H1 (cell line): ENCODE measurements around the gene SATB2. TPM values are rescaled to one million over a fixed set of nuclear protein-coding genes. Genes with fewer than 3 reads are reported as not detected.

ENCODE experiments used
- CTCF ChIA-PET: fragments of 300-600 bp; sonication (Branson Sonifier 250); formaldehyde crosslinking; loops from one replicate; lab custom pipeline; 2021; ENCODE audit not compliant: partially characterized antibody; lab: Charles Lee
- POLR2A ChIA-PET: fragments of 300-600 bp; sonication (Branson Sonifier 250); formaldehyde crosslinking; loops from one replicate; lab custom pipeline; 2021; ENCODE audit warnings: inconsistent platforms; ENCODE audit not compliant: partially characterized antibody; lab: Charles Lee
- DNase-seq, 2 experiments: peaks; one replicate each; pipeline versions ENCODE4 v3.0.0 to v3.0.0-alpha.2; 2010 to 2022; ENCODE audit warnings: low spot score in 2 of 2, low read depth in 1 of 2, mixed read lengths in 1 of 2
- FAIRE-seq: peaks from 2 replicates; lab custom pipeline; 2011; peaks lifted over from hg19 to GRCh38; lab: Jason Lieb, UNC
- H2AFZ ChIP-seq: 2 replicates; pipeline ENCODE4 v1.8.1; 2012; ENCODE audit warnings: low read length, inconsistent platforms
- H2AK5ac ChIP-seq: 2 replicates; pipeline ENCODE4 v1.6.1; 2013; ENCODE audit warnings: low read depth, low read length
- H2BK120ac ChIP-seq: replicated peaks from 2 replicates; pipeline ENCODE3; 2013; ENCODE audit warnings: low read depth, low read length, inconsistent platforms
- H2BK12ac ChIP-seq: 2 replicates; pipeline ENCODE4 v1.6.1; 2013; ENCODE audit warnings: low read depth, low read length
- H2BK15ac ChIP-seq: 2 replicates; pipeline ENCODE4 v1.6.1; 2013; ENCODE audit warnings: low read length
- H2BK20ac ChIP-seq: 2 replicates; pipeline ENCODE4 v1.6.1; 2013; ENCODE audit warnings: low read length
- H2BK5ac ChIP-seq: 2 replicates; pipeline ENCODE4 v1.6.1; 2013; ENCODE audit warnings: low read depth, low read length
- H3K14ac ChIP-seq: 2 replicates; pipeline ENCODE4 v1.6.1; 2013; ENCODE audit warnings: inconsistent platforms; ENCODE audit not compliant: insufficient read length
- H3K18ac ChIP-seq: 2 replicates; pipeline ENCODE4 v1.6.1; 2013; ENCODE audit warnings: low read length; ENCODE audit errors: extremely low read depth
- H3K23ac ChIP-seq: 2 replicates; pipeline ENCODE4 v1.6.1; 2013; ENCODE audit warnings: inconsistent platforms; ENCODE audit not compliant: insufficient read length
- H3K23me2 ChIP-seq: 2 replicates; pipeline ENCODE4 v1.6.1; 2013; ENCODE audit warnings: low read depth, low read length
- H3K27ac ChIP-seq: 2 replicates; pipeline ENCODE4 v1.6.1; 2011; ENCODE audit warnings: low read depth, low read length, inconsistent platforms
- H3K27me3 ChIP-seq, 4 experiments: replicated peaks in 1 of 4; 1 replicate in 1 of 4; 2 replicates in 3 of 4; pipeline versions ENCODE4 v1.6.1 to v1.8.1; 2011 to 2013; ENCODE audit warnings: low read length in 3 of 4, mild to moderate bottlenecking in 3 of 4, inconsistent platforms in 2 of 4, mixed read lengths in 2 of 4, moderate library complexity in 1 of 4; ENCODE audit not compliant: control insufficient read depth in 3 of 4, insufficient read depth in 3 of 4; ENCODE audit errors: extremely low read depth in 1 of 4
- H3K36me3 ChIP-seq, 4 experiments: 2 replicates each; pipeline versions ENCODE4 v1.6.1 to v1.8.1; 2011 to 2013; ENCODE audit warnings: mild to moderate bottlenecking in 4 of 4, low read length in 3 of 4, moderate library complexity in 2 of 4, control low read depth in 1 of 4, inconsistent platforms in 1 of 4; ENCODE audit not compliant: insufficient read depth in 4 of 4, control insufficient read depth in 2 of 4
- H3K4ac ChIP-seq: replicated peaks from 2 replicates; pipeline ENCODE3; 2013; ENCODE audit warnings: low read length, low read depth, mixed read lengths, inconsistent platforms; ENCODE audit not compliant: insufficient read length
- H3K4me1 ChIP-seq, 4 experiments: replicated peaks in 1 of 4; 1 replicate in 1 of 4; 2 replicates in 3 of 4; pipeline versions ENCODE4 v1.6.1 to v1.8.1; 2011 to 2013; ENCODE audit warnings: low read length in 3 of 4, inconsistent platforms in 2 of 4, mixed read lengths in 1 of 4; ENCODE audit not compliant: insufficient read depth in 4 of 4, control insufficient read depth in 3 of 4
- H3K4me2 ChIP-seq, 2 experiments: 2 replicates each; pipeline versions ENCODE4 v1.6.1 to v1.8.1; 2011 to 2013; ENCODE audit warnings: low read depth in 2 of 2, low read length in 2 of 2, control low read depth in 1 of 2, inconsistent platforms in 1 of 2, mild to moderate bottlenecking in 1 of 2; ENCODE audit not compliant: insufficient read depth in 1 of 2
- H3K4me3 ChIP-seq, 4 experiments: fragments of 200-600, 300-600 bp in 1 of 4; sonication (generic), shearing (Covaris generic), sonication (Bioruptor Twin) in 1 of 4; 2 replicates each; pipeline versions ENCODE4 v1.5.1 to v1.8.1; 2011 to 2016; ENCODE audit warnings: low read length in 4 of 4, low read depth in 3 of 4, control low read depth in 2 of 4, inconsistent platforms in 2 of 4, mild to moderate bottlenecking in 2 of 4, mixed read lengths in 1 of 4, moderate library complexity in 1 of 4; ENCODE audit not compliant: insufficient read depth in 2 of 4; ENCODE audit errors: extremely low read depth in 1 of 4
- H3K56ac ChIP-seq: replicated peaks from 2 replicates; pipeline ENCODE3; 2013; ENCODE audit warnings: low read depth, mild to moderate bottlenecking, mixed read lengths, low read length, inconsistent platforms; ENCODE audit not compliant: insufficient read length
- H3K79me1 ChIP-seq: 2 replicates; pipeline ENCODE4 v1.6.1; 2013; ENCODE audit warnings: low read depth, low read length, control low read depth
- H3K79me2 ChIP-seq, 2 experiments: 2 replicates each; pipeline versions ENCODE4 v1.6.1 to v1.8.1; 2012 to 2013; ENCODE audit warnings: low read length in 2 of 2, mild to moderate bottlenecking in 2 of 2, inconsistent platforms in 1 of 2; ENCODE audit not compliant: insufficient read depth in 2 of 2, control insufficient read depth in 1 of 2
- H3K9ac ChIP-seq, 4 experiments: replicated peaks in 1 of 4; 1 replicate in 1 of 4; 2 replicates in 3 of 4; pipeline versions ENCODE4 v1.6.1 to v1.8.1; 2011 to 2013; ENCODE audit warnings: low read depth in 3 of 4, low read length in 3 of 4, control low read depth in 2 of 4, mild to moderate bottlenecking in 2 of 4, moderate library complexity in 2 of 4, inconsistent platforms in 1 of 4; ENCODE audit errors: extremely low read depth in 1 of 4
- H3K9me3 ChIP-seq, 2 experiments: 2 replicates each; pipeline versions ENCODE4 v1.6.1 to v1.8.1; 2012 to 2013; ENCODE audit warnings: mild to moderate bottlenecking in 2 of 2, moderate library complexity in 2 of 2, control low read depth in 1 of 2, inconsistent platforms in 1 of 2, low read depth in 1 of 2, low read length in 1 of 2, mixed read lengths in 1 of 2; ENCODE audit not compliant: insufficient read depth in 2 of 2
- H4K20me1 ChIP-seq, 2 experiments: replicated peaks in 1 of 2; 2 replicates each; pipeline versions ENCODE3 to v1.8.1; 2011 to 2013; ENCODE audit warnings: inconsistent platforms in 2 of 2, low read length in 2 of 2, mild to moderate bottlenecking in 1 of 2; ENCODE audit not compliant: insufficient read depth in 2 of 2, control insufficient read depth in 1 of 2
- H4K5ac ChIP-seq: 2 replicates; pipeline ENCODE4 v1.6.1; 2013; ENCODE audit warnings: low read length, low read depth, mixed read lengths, inconsistent platforms; ENCODE audit not compliant: insufficient read length
- H4K8ac ChIP-seq: 2 replicates; pipeline ENCODE4 v1.8.0; 2013; ENCODE audit warnings: mild to moderate bottlenecking, moderate library complexity, low read length, inconsistent platforms; ENCODE audit not compliant: insufficient read depth; ENCODE audit errors: extremely low read depth
- H4K91ac ChIP-seq: replicated peaks from 2 replicates; pipeline ENCODE3; 2013; ENCODE audit warnings: low read length, mixed read lengths, inconsistent platforms; ENCODE audit not compliant: insufficient read length
- JUN ChIP-seq: IDR thresholded peaks from 2 replicates; pipeline ENCODE4 v1.6.1; 2011; ENCODE audit warnings: low read depth, mild to moderate bottlenecking, improper control_type of control experiment, low read length
- PHF8 ChIP-seq: fragments of 200-600 bp; sonication (generic); conservative IDR thresholded peaks from 2 replicates; pipeline ENCODE4 v1.7.1; 2012; ENCODE audit warnings: low read depth, mild to moderate bottlenecking, inconsistent platforms, low read length, moderate library complexity
- POLR2AphosphoS5 ChIP-seq: IDR thresholded peaks from 2 replicates; pipeline ENCODE4 v1.6.1; 2011; ENCODE audit warnings: low read depth, low read length
- SIX5 ChIP-seq: IDR thresholded peaks from 2 replicates; pipeline ENCODE4 v1.6.1; 2011; ENCODE audit warnings: mild to moderate bottlenecking, low read depth, low read length
- TEAD4 ChIP-seq: IDR thresholded peaks from 2 replicates; pipeline ENCODE4 v1.6.1; 2012; ENCODE audit warnings: low read depth, low read length, inconsistent platforms, mixed read lengths
- WGBS, 2 experiments: shearing (Covaris generic) in 1 of 2; methylation state at CpG; one replicate each; pipeline versions ENCODE4 v1.1.6 to v1.1.7; 2013 to 2015; ENCODE audit warnings: low lambda C conversion rate in 2 of 2, mixed read lengths in 2 of 2, inconsistent platforms in 1 of 2, low coverage in 1 of 2, missing lambda C conversion rate in 1 of 2; ENCODE audit not compliant: insufficient replicate concordance in 2 of 2, insufficient coverage in 1 of 2, insufficient read length in 1 of 2; ENCODE audit errors: extremely low coverage in 1 of 2, missing lambda C conversion rate in 1 of 2; 5-methylcytosine and 5-hydroxymethylcytosine counted together
- polyA plus RNA-seq, 7 experiments: library from polyadenylated mRNA; depleted of rRNA in 3 of 7; stranded (reverse) in 5 of 7; unstranded in 2 of 7; fragments of >200 nt in 5 of 7; fragments of 200-250 nt in 2 of 7; gene quantifications; 1 replicate in 5 of 7; 2 replicates in 1 of 7; 4 replicates in 1 of 7; pipeline versions ENCODE4 v1.2.1 to v1.2.3, GENCODE V29; 2011 to 2013; ENCODE audit warnings: missing spikeins in 2 of 7, mixed read lengths in 2 of 7
- total RNA-seq: library from RNA; stranded (reverse); fragmentation: NEBNext Ultra II Directional; extraction: Animal tissue kit (Norgen Biotek cat#: 25700); gene quantifications from 2 replicates; pipeline ENCODE4 v1.2.1, GENCODE V29; 2021

The SATB2 gene
- total and polyA plus RNA-seq, 2 of the 8 experiments (the other 6 are each of a cell fraction or from before 2014, with no cell fraction given), result 1.3 to 5.7 TPM

- peak overlapping the region; percentile 63 to 85 for H3K4me2 ChIP-seq
- no peak overlapping the region for H2BK15ac ChIP-seq
- peaks cover 0 to 36% (median 15%) of the 10 kb centered on the region in 4 experiments; a peak in 6 of 7 replicates for H3K4me1 ChIP-seq
- H3K14ac ChIP-seq, result no peak overlapping the region
- no peaks in the 10 kb centered on the region for H3K79me1 ChIP-seq
- H2BK12ac ChIP-seq, result peak overlapping the region; percentile 50; the same call in 1 of the 2 replicates
- peak overlapping the region; percentile 71 for H3K18ac ChIP-seq
- H3K4me3 ChIP-seq, result peak overlapping the region; percentile 32 to 65 (median 50)
- H3K56ac ChIP-seq, result no peak overlapping the region
- peaks cover 49 to 87% (median 71%) of the 10 kb centered on the region in 4 experiments for H3K27me3 ChIP-seq
- FAIRE-seq (no peak), DNase-seq (peak in 1 of 2 experiments; percentile 91)
- H3K79me2 ChIP-seq, result no peaks in the 10 kb centered on the region
- no peak overlapping the region for H2BK5ac ChIP-seq
- CTCF ChIA-PET, result interaction anchor here (0.7 to 12.1 kb wide), 7 partner anchors 8 to 131 kb away, joined by 3 to 298 read pairs (median 4); no protein-coding TSS in a partner anchor
- no peak overlapping the region for H3K4ac ChIP-seq
- WGBS, 2 experiments, result 1% methylated on average over 49 of the region's 63 CpGs; no CpG with 5 or more reads in 1 of the 2 experiments
- H3K23me2 ChIP-seq, result peaks cover 39% of the 10 kb centered on the region
- H2AK5ac ChIP-seq, result no peak overlapping the region
- no peak overlapping the region; the same call in 1 of the 2 replicates for H4K8ac ChIP-seq
- no peak overlapping the region for H3K23ac ChIP-seq
- POLR2A ChIA-PET, result no interaction called here
- H3K9ac ChIP-seq, result no peak overlapping the region
- peaks cover 0 to 5% (median 0%) of the 10 kb centered on the region in 4 experiments; a peak in 1 of 8 replicates for H3K36me3 ChIP-seq
- peaks cover 2 to 5% of the 10 kb centered on the region in 2 experiments for H4K20me1 ChIP-seq
- no peak overlapping the region for H4K5ac ChIP-seq
- H3K9me3 ChIP-seq, result no peaks in the 10 kb centered on the region
- no peak overlapping the region for H4K91ac ChIP-seq
- no peak overlapping the region for H2BK120ac ChIP-seq
- H2BK20ac ChIP-seq, result no peak overlapping the region
- H2AFZ ChIP-seq, result no peak overlapping the region; the same call in 1 of the 2 replicates
- no peak overlapping the region for H3K27ac ChIP-seq
- TF ChIP-seq PHF8, result no peak
- no peak for TF ChIP-seq SIX5
- no peak for TF ChIP-seq POLR2AphosphoS5
- no peak for TF ChIP-seq TEAD4
- TF ChIP-seq JUN, result no peak
Observed at GRCh38 chr2:199462956-199463692, 5.4 kb upstream of the SATB2 start.
